ENCODE results near the gene DLGAP1. TPM values are rescaled to one million over a fixed set of nuclear protein-coding genes. Genes with fewer than 3 reads are reported as not detected.

Gene DLGAP1
- total RNA-seq, 1 experiment from 2014 or later, result 0.39 TPM

DNA sequence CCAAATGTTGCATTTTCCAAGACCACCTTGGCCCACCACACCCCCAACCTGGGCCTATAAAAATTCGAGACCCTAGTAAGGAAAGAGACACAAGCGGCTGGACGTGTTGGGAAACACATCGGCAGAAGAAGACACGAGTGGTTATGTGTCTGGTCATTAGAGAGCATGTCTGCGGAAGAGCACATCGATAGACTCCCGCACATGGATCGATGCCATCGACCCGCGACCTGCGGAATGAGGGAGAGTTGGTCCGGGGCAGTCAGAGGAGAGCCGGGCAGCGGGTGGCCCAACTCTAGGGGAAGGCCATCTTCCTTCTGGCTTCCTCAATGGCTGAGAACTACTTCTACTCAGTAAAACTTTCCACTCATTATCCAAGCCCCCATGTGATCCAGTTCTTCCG, 785.7 kb downstream of the DLGAP1 start:
- DNase-seq (ENCODE audit: low read depth, low spot score) (no peak), ATAC-seq (no peak)
- Histone ChIP-seq H3K9me3 (ENCODE audit: control insufficient read depth in 1 of 2, insufficient read depth in 1 of 2, low read depth in 1 of 2, low read length in 2 of 2) (no peaks in the 10 kb centered on the region), H3K36me3 (ENCODE audit: control insufficient read depth in 1 of 2, insufficient read depth in 2 of 2, low read length in 2 of 2) (no peaks in the 10 kb centered on the region), H2AFZ (ENCODE audit: low read depth, low read length, poor library complexity, severe bottlenecking) (no peak overlapping the region), H3K27me3 (ENCODE audit: insufficient read depth, low read length) (no peaks in the 10 kb centered on the region), H3K79me2 (ENCODE audit: insufficient read depth, low read length) (no peaks in the 10 kb centered on the region), H3K9ac (ENCODE audit: low read length) (no peak overlapping the region), H3K4me3 (replicated peaks in 1 of 2; ENCODE audit: low read depth in 1 of 2, low read length in 2 of 2) (no peak overlapping the region), H3K9me2 (ENCODE audit: insufficient read depth) (no peaks in the 10 kb centered on the region), H3K4me1 (ENCODE audit: control insufficient read depth in 1 of 2, insufficient read depth in 2 of 2, low read length in 2 of 2) (peaks cover 61 to 63% of the 10 kb centered on the region in 2 experiments), H3K4me2 (ENCODE audit: low read length) (no peak overlapping the region), H4K20me1 (ENCODE audit: insufficient read depth) (no peaks in the 10 kb centered on the region), H3K27ac (ENCODE audit: low read depth, low read length) (peak overlapping the region; percentile 12; the same call in 1 of the 2 replicates)
- no peak for TF ChIP-seq ELF1 (IDR thresholded peaks at IDR 0.05; ENCODE audit: borderline replicate concordance, low read depth)
- TF ChIP-seq, protein P1, sequence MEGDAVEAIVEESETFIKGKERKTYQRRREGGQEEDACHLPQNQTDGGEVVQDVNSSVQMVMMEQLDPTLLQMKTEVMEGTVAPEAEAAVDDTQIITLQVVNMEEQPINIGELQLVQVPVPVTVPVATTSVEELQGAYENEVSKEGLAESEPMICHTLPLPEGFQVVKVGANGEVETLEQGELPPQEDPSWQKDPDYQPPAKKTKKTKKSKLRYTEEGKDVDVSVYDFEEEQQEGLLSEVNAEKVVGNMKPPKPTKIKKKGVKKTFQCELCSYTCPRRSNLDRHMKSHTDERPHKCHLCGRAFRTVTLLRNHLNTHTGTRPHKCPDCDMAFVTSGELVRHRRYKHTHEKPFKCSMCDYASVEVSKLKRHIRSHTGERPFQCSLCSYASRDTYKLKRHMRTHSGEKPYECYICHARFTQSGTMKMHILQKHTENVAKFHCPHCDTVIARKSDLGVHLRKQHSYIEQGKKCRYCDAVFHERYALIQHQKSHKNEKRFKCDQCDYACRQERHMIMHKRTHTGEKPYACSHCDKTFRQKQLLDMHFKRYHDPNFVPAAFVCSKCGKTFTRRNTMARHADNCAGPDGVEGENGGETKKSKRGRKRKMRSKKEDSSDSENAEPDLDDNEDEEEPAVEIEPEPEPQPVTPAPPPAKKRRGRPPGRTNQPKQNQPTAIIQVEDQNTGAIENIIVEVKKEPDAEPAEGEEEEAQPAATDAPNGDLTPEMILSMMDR (IDR thresholded peaks at IDR 0.05 in 2 of 3, conservative IDR thresholded peaks at IDR 0.05 in 1 of 3; ENCODE audit: borderline replicate concordance in 1 of 3, insufficient read depth in 1 of 3, low read depth in 2 of 3, low read length in 2 of 3), result no peak
- TF ChIP-seq CEBPB (IDR thresholded peaks at IDR 0.05; ENCODE audit: low read depth), result no peak
- TF ChIP-seq FOSL1 (IDR thresholded peaks at IDR 0.05; ENCODE audit: low read depth), result no peak
- no peak for TF ChIP-seq CBX3 (IDR thresholded peaks at IDR 0.05; ENCODE audit: low read depth)
- TF ChIP-seq EZH2 (IDR thresholded peaks at IDR 0.05), result no peak
- TF ChIP-seq EGR1 (IDR thresholded peaks at IDR 0.05; ENCODE audit: low read depth), result no peak
- no peak for TF ChIP-seq RAD21 (IDR thresholded peaks at IDR 0.05; ENCODE audit: low read depth)
- TF ChIP-seq JUND (IDR thresholded peaks at IDR 0.05), result no peak
- no peak for TF ChIP-seq YY1 (IDR thresholded peaks at IDR 0.05; ENCODE audit: extremely low read depth, insufficient replicate concordance, low read depth, low read length)
- TF ChIP-seq SIN3A (IDR thresholded peaks at IDR 0.05; ENCODE audit: low read depth), result no peak
- no peak for TF ChIP-seq ZNF274 (IDR thresholded peaks at IDR 0.05; ENCODE audit: low read depth, low read length)
- no peak for TF ChIP-seq EZH2phosphoT487 (IDR thresholded peaks at IDR 0.05; ENCODE audit: borderline replicate concordance)
- TF ChIP-seq, protein P2, sequence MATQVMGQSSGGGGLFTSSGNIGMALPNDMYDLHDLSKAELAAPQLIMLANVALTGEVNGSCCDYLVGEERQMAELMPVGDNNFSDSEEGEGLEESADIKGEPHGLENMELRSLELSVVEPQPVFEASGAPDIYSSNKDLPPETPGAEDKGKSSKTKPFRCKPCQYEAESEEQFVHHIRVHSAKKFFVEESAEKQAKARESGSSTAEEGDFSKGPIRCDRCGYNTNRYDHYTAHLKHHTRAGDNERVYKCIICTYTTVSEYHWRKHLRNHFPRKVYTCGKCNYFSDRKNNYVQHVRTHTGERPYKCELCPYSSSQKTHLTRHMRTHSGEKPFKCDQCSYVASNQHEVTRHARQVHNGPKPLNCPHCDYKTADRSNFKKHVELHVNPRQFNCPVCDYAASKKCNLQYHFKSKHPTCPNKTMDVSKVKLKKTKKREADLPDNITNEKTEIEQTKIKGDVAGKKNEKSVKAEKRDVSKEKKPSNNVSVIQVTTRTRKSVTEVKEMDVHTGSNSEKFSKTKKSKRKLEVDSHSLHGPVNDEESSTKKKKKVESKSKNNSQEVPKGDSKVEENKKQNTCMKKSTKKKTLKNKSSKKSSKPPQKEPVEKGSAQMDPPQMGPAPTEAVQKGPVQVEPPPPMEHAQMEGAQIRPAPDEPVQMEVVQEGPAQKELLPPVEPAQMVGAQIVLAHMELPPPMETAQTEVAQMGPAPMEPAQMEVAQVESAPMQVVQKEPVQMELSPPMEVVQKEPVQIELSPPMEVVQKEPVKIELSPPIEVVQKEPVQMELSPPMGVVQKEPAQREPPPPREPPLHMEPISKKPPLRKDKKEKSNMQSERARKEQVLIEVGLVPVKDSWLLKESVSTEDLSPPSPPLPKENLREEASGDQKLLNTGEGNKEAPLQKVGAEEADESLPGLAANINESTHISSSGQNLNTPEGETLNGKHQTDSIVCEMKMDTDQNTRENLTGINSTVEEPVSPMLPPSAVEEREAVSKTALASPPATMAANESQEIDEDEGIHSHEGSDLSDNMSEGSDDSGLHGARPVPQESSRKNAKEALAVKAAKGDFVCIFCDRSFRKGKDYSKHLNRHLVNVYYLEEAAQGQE (IDR thresholded peaks at IDR 0.05; ENCODE audit: low read depth), result no peak
- no peak for TF ChIP-seq TCF7L2 (IDR thresholded peaks at IDR 0.05; ENCODE audit: borderline replicate concordance, extremely low read depth, insufficient read depth, insufficient read length)
- TF ChIP-seq, protein P3, sequence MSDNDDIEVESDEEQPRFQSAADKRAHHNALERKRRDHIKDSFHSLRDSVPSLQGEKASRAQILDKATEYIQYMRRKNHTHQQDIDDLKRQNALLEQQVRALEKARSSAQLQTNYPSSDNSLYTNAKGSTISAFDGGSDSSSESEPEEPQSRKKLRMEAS (IDR thresholded peaks at IDR 0.05), result no peak
- no peak for TF ChIP-seq POLR2A (IDR thresholded peaks at IDR 0.05; ENCODE audit: borderline replicate concordance, extremely low read depth, insufficient read depth, insufficient read length)
- ChIA-PET RAD21 (ENCODE audit: low non-redundant PET in 1 of 2, low total read pairs in 2 of 2, uncharacterized antibody in 2 of 2, unreplicated experiment in 2 of 2) (no interaction called here), POLR2A (interaction anchor here (0.6 to 1.4 kb wide), 3 partner anchors 44 to 77 kb away, joined by 3 to 4 read pairs (median 4); no protein-coding TSS in a partner anchor), CTCF (no interaction called here)
- intact Hi-C loops (cut with micrococcal nuclease), result loop anchor here (5.0 kb wide), 1 partner anchor 372 kb away; no protein-coding TSS in a partner anchor
- no TSS peak for BruUV-seq (replicated peaks)

Data from HCT116 (cell line).